ENCODE measurements around the gene CASP5.

- no peak for TF ChIP-seq POLR2A (IDR thresholded peaks at IDR 0.05; ENCODE audit: low read length)
- TF ChIP-seq GATA1 (IDR thresholded peaks at IDR 0.05; ENCODE audit: low read depth, low read length), result no peak
These were observed 19.2 kb upstream of the CASP5 start for GRCh38 chr11:105042178-105042577.

All from erythroblast (primary cell).